K562 (cell line): ENCODE data around the gene OBSCN.

ENCODE experiments used
- E4F1 ChIP-seq: fragments of 250-450 bp; sonication (Bioruptor Pico); IDR thresholded peaks from 2 replicates; pipeline ENCODE4 v1.5.0; 2021; ENCODE audit warnings: mild to moderate bottlenecking, borderline replicate concordance
- MECOM ChIP-seq: fragments of 250-450 bp; sonication (Bioruptor Pico); IDR thresholded peaks from 2 replicates; pipeline ENCODE4 v1.8.0; 2022; ENCODE audit warnings: inconsistent platforms
- RBBP5 ChIP-seq: fragments of 200-600 bp; sonication (generic); IDR thresholded peaks from 2 replicates; pipeline ENCODE4 v1.6.1; 2012; ENCODE audit warnings: borderline replicate concordance, mild to moderate bottlenecking, low read length, control low read depth, inconsistent platforms; ENCODE audit not compliant: insufficient read depth, poor library complexity, severe bottlenecking
- ZNF143 ChIP-seq: sonication (generic); formaldehyde crosslinking; IDR thresholded peaks from 2 replicates; pipeline ENCODE4 v1.9.0; 2022; ENCODE audit warnings: mild to moderate bottlenecking, missing genetic modification reagents

DNA sequence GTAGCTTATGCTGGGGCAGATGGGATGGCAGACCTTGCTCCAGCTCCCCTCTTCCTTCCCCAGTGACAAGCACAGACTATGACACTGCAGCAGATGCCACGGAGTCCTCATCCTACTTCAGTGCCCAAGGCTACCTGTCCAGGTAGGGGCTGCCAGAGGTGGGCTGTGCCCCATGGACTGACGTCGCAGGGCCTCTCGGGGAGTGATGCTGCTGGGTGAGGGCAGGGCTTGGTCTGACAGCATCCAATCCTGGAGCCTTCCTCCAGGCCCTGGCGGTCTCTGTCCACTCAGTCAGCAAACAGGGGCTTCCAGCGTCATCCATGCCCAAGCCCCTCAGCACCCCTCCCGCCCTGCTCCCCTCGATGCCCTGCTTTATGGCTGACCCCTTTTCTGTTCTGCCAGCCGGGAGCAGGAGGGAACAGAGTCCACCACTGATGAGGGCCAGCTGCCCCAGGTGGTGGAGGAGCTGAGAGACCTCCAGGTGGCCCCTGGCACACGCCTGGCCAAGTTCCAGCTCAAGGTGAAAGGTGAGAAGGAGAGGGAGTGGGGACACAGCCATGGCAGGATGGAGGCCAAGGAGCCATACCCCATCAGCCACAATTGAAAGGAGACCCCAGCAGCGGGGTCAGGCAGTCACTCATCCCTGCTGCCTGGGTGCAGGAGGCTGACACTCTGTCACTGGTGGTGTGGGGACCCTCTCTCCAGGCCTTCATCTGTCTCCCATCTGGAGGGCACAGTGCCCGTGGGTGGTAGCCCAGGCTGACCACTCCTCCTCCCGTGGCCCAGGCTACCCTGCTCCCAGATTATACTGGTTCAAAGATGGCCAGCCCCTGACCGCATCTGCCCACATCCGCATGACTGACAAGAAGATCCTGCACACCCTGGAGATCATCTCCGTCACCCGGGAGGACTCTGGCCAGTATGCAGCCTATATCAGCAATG lies 125.2 kb downstream of the OBSCN start:
- TF ChIP-seq RBBP5 (no peak), ZNF143 (CRISPR knock-in tag) (no peak), E4F1 (CRISPR knock-in tag) (no peak), MECOM (CRISPR knock-in tag) (no peak)
